Endothelial cell of umbilical vein (primary cell): ENCODE results near the gene XPNPEP1. TPM values are rescaled to one million over a fixed set of nuclear protein-coding genes. Genes with fewer than 3 reads are reported as not detected.

ENCODE experiments used
- BruUV-seq: library from RNA; stranded (reverse); fragments of 400-500 nt; replicated peaks from 2 replicates; lab custom pipeline; 2021; lab: Mats Ljungman, UMichigan
- CTCF ChIA-PET: fragments of 300-600, 350-600 bp; sonication (Branson Sonifier 250); formaldehyde crosslinking; loops from one replicate; lab custom pipeline; 2021; ENCODE audit warnings: antibody characterized with exemption, inconsistent platforms; lab: Charles Lee
- POLR2A ChIA-PET: fragments of 300-600, 350-600 bp; sonication (Branson Sonifier 250); formaldehyde crosslinking; loops from one replicate; lab custom pipeline; 2021; ENCODE audit warnings: antibody characterized with exemption, inconsistent platforms; lab: Charles Lee
- DNase-seq: peaks from one replicate; pipeline ENCODE4 v3.0.0-alpha.2; 2011; ENCODE audit warnings: low read depth, low spot score
- FAIRE-seq: peaks from 2 replicates; lab custom pipeline; 2011; peaks lifted over from hg19 to GRCh38; lab: Jason Lieb, UNC
- H2AFZ ChIP-seq: 2 replicates; pipeline ENCODE4 v1.6.0; 2012; ENCODE audit warnings: low read depth, low read length, control low read depth, inconsistent platforms
- H3K27ac ChIP-seq: 2 replicates; pipeline ENCODE4 v1.5.1; 2011; ENCODE audit warnings: low read depth, mild to moderate bottlenecking, control low read depth, low read length, moderate library complexity; ENCODE audit not compliant: insufficient read depth
- H3K27me3 ChIP-seq, 2 experiments: 2 replicates each; pipeline versions ENCODE4 v1.6.0 to v1.6.1; 2011; ENCODE audit warnings: low read length in 2 of 2, mixed read lengths in 1 of 2; ENCODE audit not compliant: control insufficient read depth in 2 of 2, insufficient read depth in 2 of 2
- H3K36me3 ChIP-seq, 2 experiments: 2 replicates in 1 of 2; 3 replicates in 1 of 2; pipeline ENCODE4 v1.5.1; 2011; ENCODE audit warnings: low read length in 2 of 2, mild to moderate bottlenecking in 1 of 2, moderate library complexity in 1 of 2; ENCODE audit not compliant: control insufficient read depth in 2 of 2, insufficient read depth in 2 of 2; ENCODE audit errors: extremely low read depth in 1 of 2
- H3K4me1 ChIP-seq: 3 replicates; pipeline ENCODE4 v1.5.1; 2011; ENCODE audit warnings: mild to moderate bottlenecking, low read length; ENCODE audit not compliant: control insufficient read depth, insufficient read depth; ENCODE audit errors: extremely low read depth
- H3K4me2 ChIP-seq: 2 replicates; pipeline ENCODE4 v1.6.1; 2011; ENCODE audit warnings: low read length, control low read depth, mixed read lengths; ENCODE audit not compliant: insufficient read depth
- H3K4me3 ChIP-seq, 3 experiments: fragments of 200-600 bp in 1 of 3; sonication (generic), shearing (Covaris generic) in 1 of 3; replicated peaks in 1 of 3; 2 replicates each; pipeline ENCODE4 v1.5.1; 2011 to 2016; ENCODE audit warnings: control low read depth in 3 of 3, low read length in 3 of 3, mild to moderate bottlenecking in 2 of 3, inconsistent platforms in 1 of 3, low read depth in 1 of 3, moderate library complexity in 1 of 3; ENCODE audit not compliant: insufficient read depth in 1 of 3
- H3K79me2 ChIP-seq: 2 replicates; pipeline ENCODE4 v1.6.0; 2012; ENCODE audit warnings: low read length, inconsistent platforms; ENCODE audit not compliant: control insufficient read depth, insufficient read depth
- H3K9ac ChIP-seq: replicated peaks from 2 replicates; pipeline ENCODE3; 2011; ENCODE audit warnings: low read length, control low read depth; ENCODE audit not compliant: insufficient read depth; ENCODE audit errors: extremely low read depth
- H3K9me1 ChIP-seq: replicated peaks from 3 replicates; pipeline ENCODE4 v1.6.0; 2011; ENCODE audit warnings: mild to moderate bottlenecking, low read length; ENCODE audit not compliant: control insufficient read depth, insufficient read depth; ENCODE audit errors: extremely low read depth
- H3K9me3 ChIP-seq: replicated peaks from 2 replicates; pipeline ENCODE4 v1.5.1; 2012; ENCODE audit warnings: low read length, inconsistent platforms; ENCODE audit not compliant: control insufficient read depth, insufficient read depth
- H4K20me1 ChIP-seq: replicated peaks from 2 replicates; pipeline ENCODE3; 2011; ENCODE audit warnings: mild to moderate bottlenecking, low read length; ENCODE audit not compliant: control insufficient read depth, insufficient read depth; ENCODE audit errors: extremely low read depth
- CTCF ChIP-seq, 2 donors: IDR thresholded peaks; 1 replicate in 1 of 2; 2 replicates in 1 of 2; pipeline ENCODE4 v1.5.1; 2011; ENCODE audit warnings: low read length in 2 of 2, mild to moderate bottlenecking in 2 of 2, moderate library complexity in 2 of 2, control low read depth in 1 of 2, inconsistent platforms in 1 of 2, low read depth in 1 of 2; ENCODE audit not compliant: insufficient read depth in 1 of 2; ENCODE audit errors: extremely low read depth in 1 of 2
- EZH2 ChIP-seq: IDR thresholded peaks from 2 replicates; pipeline ENCODE4 v1.6.1; 2012; ENCODE audit warnings: borderline replicate concordance, low read depth, mild to moderate bottlenecking, moderate library complexity, low read length, inconsistent platforms; ENCODE audit not compliant: severe bottlenecking
- FOS ChIP-seq: IDR thresholded peaks from 2 replicates; pipeline ENCODE4 v1.6.1; 2011; ENCODE audit warnings: mild to moderate bottlenecking, low read length, moderate library complexity, borderline replicate concordance; ENCODE audit not compliant: insufficient read depth
- GATA2 ChIP-seq: IDR thresholded peaks from 2 replicates; pipeline ENCODE4 v1.7.0; 2011; ENCODE audit warnings: low read depth, mild to moderate bottlenecking, moderate library complexity, mixed read lengths, low read length; ENCODE audit not compliant: insufficient read length, insufficient read depth
- JUN ChIP-seq: IDR thresholded peaks from 2 replicates; pipeline ENCODE4 v1.6.1; 2011; ENCODE audit warnings: borderline replicate concordance, low read depth; ENCODE audit not compliant: insufficient read length, insufficient read depth
- MYC ChIP-seq: IDR thresholded peaks from one replicate; pipeline ENCODE4 v1.6.1; 2011; ENCODE audit warnings: mild to moderate bottlenecking, low read depth, low read length
- POLR2A ChIP-seq: IDR thresholded peaks from 2 replicates; pipeline ENCODE4 v1.6.1; 2012; ENCODE audit warnings: low read depth, mild to moderate bottlenecking, control low read depth, low read length
- POLR2AphosphoS5 ChIP-seq: IDR thresholded peaks from 2 replicates; pipeline ENCODE4 v1.6.1; 2012; ENCODE audit warnings: low read depth, mild to moderate bottlenecking, control low read depth, low read length, moderate library complexity; ENCODE audit not compliant: insufficient read depth
- dilution Hi-C: fragments of 300-500 bp; cut with MboI; formaldehyde crosslinking; loops from one replicate; pipeline ENCODE4 v1.15.0; 2019; ENCODE audit warnings: low sequenced_read_pairs; ENCODE audit not compliant: extremely low pct_ligation_motif_present
- intact Hi-C: fragments of 100-400 bp; cut with micrococcal nuclease; formaldehyde crosslinking; loops from one replicate; pipeline ENCODE4 v1.10.0; 2022
- polyA plus RNA-seq, 4 experiments: library from polyadenylated mRNA; depleted of rRNA in 3 of 4; stranded (reverse) in 3 of 4; unstranded in 1 of 4; fragments of >200 nt; gene quantifications; 2 replicates each; pipeline versions ENCODE4 v1.2.1 to v1.2.3, GENCODE V29; 2011 to 2012; ENCODE audit warnings: missing spikeins in 1 of 4
- total RNA-seq: library from RNA; stranded (reverse); gene quantifications from 2 replicates; pipeline ENCODE4 v1.2.3, GENCODE V29; 2021
- TF ChIP-seq, protein P1 (sequence below): IDR thresholded peaks from 2 replicates; pipeline ENCODE4 v1.6.1; 2011; ENCODE audit not compliant: insufficient read depth, insufficient read length

The XPNPEP1 gene
- total and polyA plus RNA-seq, 2 donors (not counting 3 experiments of a cell fraction or from before 2014, with no cell fraction given) = 81.1 to 245 TPM

DNA sequence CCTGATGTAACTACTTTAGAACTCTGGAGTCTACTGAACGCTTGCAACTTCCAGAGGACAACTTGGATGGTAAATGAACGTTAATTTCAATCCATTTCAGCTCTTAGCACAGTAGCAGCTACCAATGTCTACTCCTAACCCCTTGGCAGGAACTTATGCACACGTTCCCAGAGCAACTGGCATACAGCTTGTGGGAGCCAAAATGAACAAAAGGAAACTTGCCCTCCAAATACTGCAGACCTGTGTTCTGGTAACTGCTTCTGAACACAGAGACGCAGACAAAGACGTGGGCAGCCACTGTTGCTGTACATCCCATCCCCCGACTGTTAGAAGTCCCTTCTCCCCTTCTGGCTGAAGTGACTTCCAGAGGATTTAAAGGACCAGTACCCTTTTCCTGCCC is 61.3 kb downstream of the XPNPEP1 start:
- Histone ChIP-seq H3K27me3 (no peaks in the 10 kb centered on the region), H3K27ac (no peak overlapping the region), H3K36me3 (peaks cover 11 to 14% of the 10 kb centered on the region in 2 experiments), H3K4me2 (no peak overlapping the region), H3K79me2 (no peaks in the 10 kb centered on the region), H3K4me3 (no peak overlapping the region), H3K9ac (no peak overlapping the region), H3K9me3 (no peaks in the 10 kb centered on the region), H3K4me1 (peaks cover 3% of the 10 kb centered on the region), H2AFZ (no peak overlapping the region), H4K20me1 (no peaks in the 10 kb centered on the region), H3K9me1 (no peaks in the 10 kb centered on the region)
- POLR2A ChIA-PET = no interaction called here
- TF ChIP-seq FOS (no peak), POLR2A (no peak), CTCF (IDR thresholded peaks at IDR 0.05; ENCODE audit: extremely low read depth in 1 of 2, insufficient read depth in 1 of 2, low read depth in 1 of 2, low read length in 2 of 2) (no peak), GATA2 (no peak), EZH2 (no peak), POLR2AphosphoS5 (no peak), JUN (no peak), MYC (no peak)
- TF ChIP-seq, protein P1, sequence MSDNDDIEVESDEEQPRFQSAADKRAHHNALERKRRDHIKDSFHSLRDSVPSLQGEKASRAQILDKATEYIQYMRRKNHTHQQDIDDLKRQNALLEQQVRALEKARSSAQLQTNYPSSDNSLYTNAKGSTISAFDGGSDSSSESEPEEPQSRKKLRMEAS = no peak
- intact Hi-C loops (no loop called here), dilution Hi-C loops (no loop called here)
- CTCF ChIA-PET = no interaction called here
- BruUV-seq = no TSS peak
- FAIRE-seq (no peak), DNase-seq (no peak)
